ENCODE data around the gene LRRC74B.
"Not testable (repeated sequence)": the region's sequence is repeated elsewhere in the genome, so short reads cannot be mapped to it uniquely, and the experiment has no call there.

LRRC74B gene

DNA sequence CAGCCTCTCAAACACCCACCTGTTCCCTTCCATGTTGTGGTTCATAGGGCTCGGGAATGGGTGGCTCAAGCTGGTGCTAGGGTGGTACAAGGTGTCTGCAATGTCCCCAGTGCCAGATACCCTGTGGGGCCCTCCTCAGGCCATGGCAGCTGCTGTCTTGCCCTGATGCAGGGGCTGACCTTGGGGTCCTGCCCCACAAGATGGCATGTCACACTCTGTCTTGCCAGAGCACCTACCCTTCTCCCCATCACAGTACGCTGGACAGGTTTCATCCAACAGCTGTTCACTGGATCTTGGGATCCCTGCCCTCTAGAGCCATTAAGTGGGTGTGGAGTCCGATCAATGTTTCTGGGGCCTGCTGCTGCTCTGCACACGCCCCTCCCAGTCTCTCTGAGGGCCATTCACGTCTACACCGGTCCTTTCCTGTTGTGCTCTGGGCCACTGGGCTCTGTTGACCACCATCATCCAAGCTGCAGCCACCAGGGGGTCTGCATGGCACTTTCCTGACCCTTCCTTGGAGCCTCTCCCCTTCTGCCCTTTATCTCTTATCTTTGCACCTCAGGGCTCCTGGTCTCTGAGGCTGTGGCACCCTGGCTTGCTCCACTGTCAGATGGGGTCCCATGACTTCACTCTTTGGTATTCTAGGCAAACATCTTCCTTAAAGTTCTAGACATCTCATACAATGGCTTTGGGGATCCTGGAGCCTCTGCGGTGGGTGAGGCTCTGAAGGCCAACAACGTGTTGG lies 7.1 kb downstream of the LRRC74B start:
- TF ChIP-seq, protein P1, sequence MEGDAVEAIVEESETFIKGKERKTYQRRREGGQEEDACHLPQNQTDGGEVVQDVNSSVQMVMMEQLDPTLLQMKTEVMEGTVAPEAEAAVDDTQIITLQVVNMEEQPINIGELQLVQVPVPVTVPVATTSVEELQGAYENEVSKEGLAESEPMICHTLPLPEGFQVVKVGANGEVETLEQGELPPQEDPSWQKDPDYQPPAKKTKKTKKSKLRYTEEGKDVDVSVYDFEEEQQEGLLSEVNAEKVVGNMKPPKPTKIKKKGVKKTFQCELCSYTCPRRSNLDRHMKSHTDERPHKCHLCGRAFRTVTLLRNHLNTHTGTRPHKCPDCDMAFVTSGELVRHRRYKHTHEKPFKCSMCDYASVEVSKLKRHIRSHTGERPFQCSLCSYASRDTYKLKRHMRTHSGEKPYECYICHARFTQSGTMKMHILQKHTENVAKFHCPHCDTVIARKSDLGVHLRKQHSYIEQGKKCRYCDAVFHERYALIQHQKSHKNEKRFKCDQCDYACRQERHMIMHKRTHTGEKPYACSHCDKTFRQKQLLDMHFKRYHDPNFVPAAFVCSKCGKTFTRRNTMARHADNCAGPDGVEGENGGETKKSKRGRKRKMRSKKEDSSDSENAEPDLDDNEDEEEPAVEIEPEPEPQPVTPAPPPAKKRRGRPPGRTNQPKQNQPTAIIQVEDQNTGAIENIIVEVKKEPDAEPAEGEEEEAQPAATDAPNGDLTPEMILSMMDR (IDR thresholded peaks at IDR 0.05; ENCODE audit: insufficient read depth, low read depth, low read length, missing control alignments): no peak
- no peak overlapping the region for H3K4me3 ChIP-seq (ENCODE audit: low read depth, low read length)

GRCh38 chr22:21054046-21054713 lies 8.4 kb downstream of the LRRC74B start:
- H3K4me3 ChIP-seq (ENCODE audit: low read depth, low read length): no peak overlapping the region
- TF ChIP-seq, protein P1 (IDR thresholded peaks at IDR 0.05; ENCODE audit: insufficient read depth, low read depth, low read length, missing control alignments): no peak
- DNase-seq (ENCODE audit: low read depth): no peak

More for the DNA sequence above, 7.1 kb downstream of the LRRC74B start:
- DNase-seq (ENCODE audit: low read depth): no peak

- H3K4me3 ChIP-seq (ENCODE audit: low read depth, low read length): no peak overlapping the region
- TF ChIP-seq, protein P1 (IDR thresholded peaks at IDR 0.05; ENCODE audit: insufficient read depth, low read depth, low read length, missing control alignments): no peak
- no peak for DNase-seq (ENCODE audit: low read depth)
These were observed 9.2 kb downstream of the LRRC74B start for GRCh38 chr22:21054714-21055563.

- TF ChIP-seq, protein P1 (IDR thresholded peaks at IDR 0.05; ENCODE audit: insufficient read depth, low read depth, low read length, missing control alignments): no peak
- DNase-seq (ENCODE audit: low read depth): no peak
- H3K4me3 ChIP-seq (ENCODE audit: low read depth, low read length): no peak overlapping the region
These were observed 9.8 kb downstream of the LRRC74B start for GRCh38 chr22:21055564-21055834.

DNA sequence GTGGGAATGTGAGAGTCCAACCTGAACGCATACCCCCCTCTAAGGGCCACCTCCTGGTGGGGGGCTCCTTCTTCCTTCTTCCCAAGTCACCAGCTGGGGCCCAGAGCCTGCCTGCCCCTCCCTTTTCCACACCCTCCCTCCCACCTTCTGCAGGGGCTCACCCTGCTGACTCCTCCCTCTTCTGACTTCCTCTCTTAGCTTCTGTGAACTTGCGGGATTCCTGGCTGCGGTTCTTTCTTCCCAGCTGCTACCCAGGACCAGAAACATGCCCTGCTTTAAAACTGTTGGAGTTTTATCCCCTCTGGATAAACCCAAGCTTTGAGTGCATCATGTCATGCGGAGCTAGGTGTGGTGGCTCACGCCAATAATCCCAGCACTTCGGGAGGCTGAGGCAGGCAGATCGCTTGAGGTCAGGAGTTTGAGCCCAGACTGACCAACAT lies 10.2 kb downstream of the LRRC74B start:
- DNase-seq (ENCODE audit: low read depth): no peak
- TF ChIP-seq, protein P1 (IDR thresholded peaks at IDR 0.05; ENCODE audit: insufficient read depth, low read depth, low read length, missing control alignments): no peak
- H3K4me3 ChIP-seq (ENCODE audit: low read depth, low read length): no peak overlapping the region

GRCh38 chr22:21060363-21060762 lies 14.6 kb downstream of the LRRC74B start:
- H3K4me3 ChIP-seq (ENCODE audit: low read depth, low read length); DNase-seq (ENCODE audit: low read depth): not testable (repeated sequence)

DNA sequence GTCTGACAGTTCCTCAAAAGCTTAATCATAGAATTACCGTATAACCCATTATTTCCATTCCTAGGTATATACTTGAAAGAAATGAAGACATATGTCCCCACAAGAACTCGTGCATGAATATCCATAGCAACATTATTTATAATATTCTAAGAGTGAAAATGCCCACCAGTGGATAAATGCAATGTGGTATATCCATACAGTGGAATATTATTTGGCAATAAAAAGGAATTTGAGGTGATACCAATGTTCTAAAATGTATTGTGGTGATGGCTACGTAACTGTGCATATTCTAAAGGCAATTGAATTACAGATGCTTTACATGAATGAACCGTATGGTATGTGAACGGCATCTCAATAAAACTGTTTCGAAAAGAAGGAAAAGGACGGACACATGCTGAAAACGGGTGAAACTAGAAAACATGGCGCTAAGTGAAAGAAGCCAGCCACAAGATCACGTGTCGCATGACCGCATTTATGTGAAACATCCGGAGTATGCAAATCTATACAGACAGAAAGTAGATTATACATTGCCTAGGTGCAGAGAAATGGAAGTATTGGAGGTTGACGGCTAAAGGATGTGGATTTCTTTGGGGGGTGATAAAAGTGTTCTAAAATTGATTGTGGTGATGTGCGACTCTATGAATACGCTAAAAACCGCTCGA lies 16.0 kb downstream of the LRRC74B start:
- not testable (repeated sequence) for H3K4me3 ChIP-seq (ENCODE audit: low read depth, low read length)
- DNase-seq (ENCODE audit: low read depth): peak; percentile 12

- H3K4me3 ChIP-seq (ENCODE audit: low read depth, low read length); DNase-seq (ENCODE audit: low read depth): not testable (repeated sequence)
These were observed 18.7 kb downstream of the LRRC74B start for GRCh38 chr22:21064425-21064824.
